CD4-positive, alpha-beta memory T cell (primary cell): ENCODE measurements around the gene SPATA3. TPM values are rescaled to one million over a fixed set of nuclear protein-coding genes. Genes with fewer than 3 reads are reported as not detected.

Experiments used
- CTCF ChIA-PET: fragments of 350-600 bp; sonication (Branson Sonifier 250); formaldehyde crosslinking; loops from one replicate; lab custom pipeline; 2021; ENCODE audit warnings: inconsistent platforms; ENCODE audit not compliant: partially characterized antibody; lab: Charles Lee
- POLR2A ChIA-PET: fragments of 350-600 bp; sonication (Branson Sonifier 250); formaldehyde crosslinking; loops from one replicate; lab custom pipeline; 2021; ENCODE audit not compliant: partially characterized antibody; lab: Charles Lee
- DNase-seq, 5 donors: peaks; one replicate each; pipeline versions ENCODE4 v3.0.0 to v3.0.0-alpha.2; 2020 to 2022; ENCODE audit warnings: mixed read lengths in 1 of 5
- H3K27ac ChIP-seq: one replicate; pipeline ENCODE4 v1.7.0; 2013; ENCODE audit warnings: low read depth, low read length
- H3K27me3 ChIP-seq: 2 replicates; pipeline ENCODE4 v1.7.0; 2013; ENCODE audit warnings: mild to moderate bottlenecking, low read length, moderate library complexity; ENCODE audit not compliant: insufficient read depth
- H3K36me3 ChIP-seq: 2 replicates; pipeline ENCODE4 v1.7.0; 2013; ENCODE audit warnings: mild to moderate bottlenecking, low read length, moderate library complexity; ENCODE audit not compliant: insufficient read depth
- H3K4me1 ChIP-seq: 2 replicates; pipeline ENCODE4 v1.7.0; 2013; ENCODE audit warnings: mild to moderate bottlenecking, low read length, moderate library complexity; ENCODE audit not compliant: insufficient read depth
- H3K4me3 ChIP-seq, 2 donors: one replicate each; pipeline ENCODE4 v1.7.0; 2013; ENCODE audit warnings: low read length in 2 of 2, mild to moderate bottlenecking in 1 of 2
- H3K9me3 ChIP-seq, 2 donors: one replicate each; pipeline ENCODE4 v1.7.0; 2013; ENCODE audit warnings: low read length in 2 of 2, control low read depth in 1 of 2; ENCODE audit not compliant: control insufficient read depth in 1 of 2
- H3K27ac Mint-ChIP-seq, 7 donors: one replicate each; pipeline ENCODE4 v1.8.0; 2020 to 2021; ENCODE audit warnings: mixed read lengths in 7 of 7, mild to moderate bottlenecking in 6 of 7, inconsistent platforms in 3 of 7, moderate library complexity in 3 of 7
- H3K27me3 Mint-ChIP-seq, 2 donors: one replicate each; pipeline ENCODE4 v1.8.0; 2020 to 2021; ENCODE audit warnings: mixed read lengths in 2 of 2
- H3K36me3 Mint-ChIP-seq, 2 donors: one replicate each; pipeline ENCODE4 v1.8.0; 2020 to 2021; ENCODE audit warnings: mixed read lengths in 2 of 2, inconsistent platforms in 1 of 2, mild to moderate bottlenecking in 1 of 2
- H3K4me1 Mint-ChIP-seq, 4 donors: one replicate each; pipeline ENCODE4 v1.8.0; 2020 to 2021; ENCODE audit warnings: mixed read lengths in 4 of 4, mild to moderate bottlenecking in 1 of 4
- H3K4me3 Mint-ChIP-seq, 8 donors: one replicate each; pipeline ENCODE4 v1.8.0; 2020 to 2021; ENCODE audit warnings: mixed read lengths in 8 of 8, mild to moderate bottlenecking in 7 of 8, moderate library complexity in 6 of 8, inconsistent platforms in 3 of 8
- H3K9me3 Mint-ChIP-seq, 8 donors: one replicate each; pipeline ENCODE4 v1.8.0; 2020 to 2021; ENCODE audit warnings: mixed read lengths in 8 of 8, mild to moderate bottlenecking in 5 of 8, inconsistent platforms in 3 of 8, moderate library complexity in 1 of 8
- intact Hi-C: fragments of 100-400 bp; cut with micrococcal nuclease; formaldehyde crosslinking; loops from one replicate; pipeline ENCODE4 v1.15.1; 2023
- polyA plus RNA-seq, 2 donors: library from polyadenylated mRNA; unstranded; fragments of 300-500 nt; fragmentation: Illumina TruSeq; gene quantifications; one replicate each; pipeline ENCODE4 v1.2.3, GENCODE V29; 2021
- total RNA-seq, 2 experiments: library from RNA; stranded (reverse); gene quantifications; one replicate each; pipeline ENCODE4 v1.2.3, GENCODE V29; 2021

SPATA3 gene
- total and polyA plus RNA-seq, 4 experiments from 2014 or later: not detected

- Histone ChIP-seq H3K27ac (no peak overlapping the region), H3K36me3 (no peaks in the 10 kb centered on the region), H3K9me3 (no peaks in the 10 kb centered on the region), H3K4me1 (peaks cover 3% of the 10 kb centered on the region), H3K4me3 (no peak overlapping the region), H3K27me3 (no peaks in the 10 kb centered on the region)
- H3K4me1 Mint-ChIP-seq: peaks cover 3 to 6% (median 3%) of the 10 kb centered on the region in 4 donors
- POLR2A ChIA-PET: interaction anchor here (0.6 kb wide), 1 partner anchor 25 kb away, joined by 3 read pairs; no protein-coding TSS in a partner anchor
- H3K9me3 Mint-ChIP-seq: no peaks in the 10 kb centered on the region
- intact Hi-C loops: no loop called here
- H3K27ac Mint-ChIP-seq: no peak overlapping the region
- peaks cover 4 to 12% of the 10 kb centered on the region in 2 donors for H3K27me3 Mint-ChIP-seq
- DNase-seq: no peak
- CTCF ChIA-PET: no interaction called here
- H3K4me3 Mint-ChIP-seq: no peak overlapping the region
- H3K36me3 Mint-ChIP-seq: no peaks in the 10 kb centered on the region
Measured at GRCh38 chr2:231047274-231047922, 51.5 kb downstream of the SPATA3 start.

GRCh38 chr2:231047923-231048915, 52.3 kb downstream of the SPATA3 start:
- intact Hi-C loops: no loop called here
- peaks cover 7 to 14% (median 10%) of the 10 kb centered on the region in 4 donors for H3K4me1 Mint-ChIP-seq
- Histone ChIP-seq H3K27me3 (no peaks in the 10 kb centered on the region), H3K36me3 (no peaks in the 10 kb centered on the region), H3K9me3 (no peaks in the 10 kb centered on the region), H3K4me1 (peaks cover 7% of the 10 kb centered on the region), H3K4me3 (no peak overlapping the region), H3K27ac (no peak overlapping the region)
- peaks cover 4 to 12% of the 10 kb centered on the region in 2 donors for H3K27me3 Mint-ChIP-seq
- H3K4me3 Mint-ChIP-seq: no peak overlapping the region
- H3K9me3 Mint-ChIP-seq: no peaks in the 10 kb centered on the region
- no peak for DNase-seq
- POLR2A ChIA-PET: interaction anchor here (0.6 kb wide), 1 partner anchor 26 kb away, joined by 3 read pairs; no protein-coding TSS in a partner anchor
- peaks cover 0 to 3% of the 10 kb centered on the region in 2 donors for H3K36me3 Mint-ChIP-seq
- CTCF ChIA-PET: interaction anchor here (1.2 kb wide), 1 partner anchor 224 kb away, joined by 3 read pairs; no protein-coding TSS in a partner anchor
- H3K27ac Mint-ChIP-seq: no peak overlapping the region

GRCh38 chr2:231049286-231050017, 53.5 kb downstream of the SPATA3 start:
- Histone ChIP-seq H3K27me3 (no peaks in the 10 kb centered on the region), H3K36me3 (no peaks in the 10 kb centered on the region), H3K27ac (no peak overlapping the region), H3K4me1 (peaks cover 9% of the 10 kb centered on the region), H3K4me3 (no peak overlapping the region), H3K9me3 (no peaks in the 10 kb centered on the region)
- no peak overlapping the region for H3K4me3 Mint-ChIP-seq
- peaks cover 0 to 3% of the 10 kb centered on the region in 2 donors for H3K36me3 Mint-ChIP-seq
- H3K9me3 Mint-ChIP-seq: no peaks in the 10 kb centered on the region
- peaks cover 4 to 15% of the 10 kb centered on the region in 2 donors for H3K27me3 Mint-ChIP-seq
- intact Hi-C loops: loop anchor here (10.0 kb wide), 1 partner anchor 145 kb away; no protein-coding TSS in a partner anchor
- H3K27ac Mint-ChIP-seq: no peak overlapping the region
- no peak for DNase-seq
- peaks cover 9 to 24% (median 16%) of the 10 kb centered on the region in 4 donors for H3K4me1 Mint-ChIP-seq
- POLR2A ChIA-PET: no interaction called here
- CTCF ChIA-PET: no interaction called here

GRCh38 chr2:231050018-231050901, 54.3 kb downstream of the SPATA3 start:
- ChIA-PET CTCF (interaction anchor here (0.6 to 1.3 kb wide), 5 partner anchors 11 to 522 kb away, joined by 3 to 5 read pairs (median 3); no protein-coding TSS in a partner anchor), POLR2A (no interaction called here)
- no peak overlapping the region for H3K4me3 ChIP-seq
- no peaks in the 10 kb centered on the region for H3K9me3 ChIP-seq
- H3K27ac ChIP-seq: no peak overlapping the region
- Mint-ChIP-seq H3K9me3 (no peaks in the 10 kb centered on the region), H3K4me1 (peaks cover 9 to 27% (median 16%) of the 10 kb centered on the region in 4 donors), H3K4me3 (no peak overlapping the region), H3K36me3 (peaks cover 0 to 3% of the 10 kb centered on the region in 2 donors), H3K27ac (no peak overlapping the region), H3K27me3 (peaks cover 4 to 15% of the 10 kb centered on the region in 2 donors)
- peaks cover 9% of the 10 kb centered on the region for H3K4me1 ChIP-seq
- no peak for DNase-seq
- no peaks in the 10 kb centered on the region for H3K27me3 ChIP-seq
- intact Hi-C loops: loop anchor here (10.0 kb wide), 1 partner anchor 145 kb away; no protein-coding TSS in a partner anchor
- no peaks in the 10 kb centered on the region for H3K36me3 ChIP-seq

GRCh38 chr2:231051116-231051515, 55.2 kb downstream of the SPATA3 start:
- Mint-ChIP-seq H3K4me3 (peak overlapping the region in 2 of 8 donors; percentile 32 to 50), H3K4me1 (peaks cover 9 to 29% (median 19%) of the 10 kb centered on the region in 4 donors), H3K27ac (no peak overlapping the region), H3K9me3 (no peaks in the 10 kb centered on the region), H3K27me3 (peaks cover 4 to 15% of the 10 kb centered on the region in 2 donors), H3K36me3 (peaks cover 0 to 3% of the 10 kb centered on the region in 2 donors)
- intact Hi-C loops: loop anchor here (10.0 kb wide), 1 partner anchor 146 kb away; no protein-coding TSS in a partner anchor
- DNase-seq: no peak
- H3K27me3 ChIP-seq: no peaks in the 10 kb centered on the region
- CTCF ChIA-PET: interaction anchor here (0.7 to 1.3 kb wide), 5 partner anchors 10 to 149 kb away, joined by 3 to 5 read pairs (median 3); no protein-coding TSS in a partner anchor
- H3K27ac ChIP-seq: no peak overlapping the region
- peaks cover 9% of the 10 kb centered on the region for H3K4me1 ChIP-seq
- H3K4me3 ChIP-seq: no peak overlapping the region
- H3K9me3 ChIP-seq: no peaks in the 10 kb centered on the region
- no peaks in the 10 kb centered on the region for H3K36me3 ChIP-seq
- POLR2A ChIA-PET: no interaction called here
